ENCODE results near the gene TPST2. TPM values are rescaled to one million over a fixed set of nuclear protein-coding genes. Genes with fewer than 3 reads are reported as not detected.

TPST2 gene
- total RNA-seq, 1 experiment from 2014 or later, result 50.1 TPM

- Histone ChIP-seq H2BK20ac (ENCODE audit: low read depth, low read length, poor library complexity, severe bottlenecking) (no peak overlapping the region), H2AK5ac (ENCODE audit: insufficient read length, low read length) (no peak overlapping the region), H3T11ph (ENCODE audit: low read length) (no peak overlapping the region), H3K4ac (ENCODE audit: low read depth, low read length) (no peak overlapping the region), H3K18ac (ENCODE audit: insufficient read length, low read depth, low read length) (no peak overlapping the region), H2BK12ac (ENCODE audit: insufficient read length, low read depth, low read length) (no peak overlapping the region), H2BK120ac (ENCODE audit: low read depth, low read length, poor library complexity, severe bottlenecking) (no peak overlapping the region), H3K56ac (ENCODE audit: insufficient read length, low read depth, low read length) (no peak overlapping the region), H3K4me1 (ENCODE audit: insufficient read depth, low read length) (no peaks in the 10 kb centered on the region; the same call in 1 of the 2 replicates), H3K4me2 (ENCODE audit: insufficient read depth, insufficient read length, low read length) (no peak overlapping the region), H3K14ac (ENCODE audit: insufficient read depth, low read length) (no peak overlapping the region), H4K8ac (replicated peaks; ENCODE audit: insufficient read length, low read depth, low read length) (no peak overlapping the region), H3K27me3 (ENCODE audit: insufficient read depth, low read length) (no peaks in the 10 kb centered on the region), H3K23ac (ENCODE audit: insufficient read length, low read depth, low read length) (no peak overlapping the region), H4K20me1 (ENCODE audit: control insufficient read depth, insufficient read depth, insufficient read length) (no peaks in the 10 kb centered on the region), H3K9ac (ENCODE audit: extremely low read depth, insufficient read length, low read length) (no peak overlapping the region), H2BK5ac (ENCODE audit: insufficient read length, low read length) (no peak overlapping the region), H3K79me2 (ENCODE audit: insufficient read depth, low read length) (no peaks in the 10 kb centered on the region), H2AFZ (ENCODE audit: low read length) (no peak overlapping the region), H3K9me3 (ENCODE audit: control insufficient read depth, low read depth, low read length) (no peaks in the 10 kb centered on the region), H3K23me2 (ENCODE audit: insufficient read length, low read depth, low read length, poor library complexity, severe bottlenecking) (no peaks in the 10 kb centered on the region), H2BK15ac (ENCODE audit: low read depth, low read length) (no peak overlapping the region), H4K5ac (ENCODE audit: insufficient read length, low read depth, low read length) (no peak overlapping the region), H3K27ac (ENCODE audit: insufficient read length, low read depth, low read length) (no peak overlapping the region), H4K91ac (ENCODE audit: insufficient read length, low read depth, low read length) (no peak overlapping the region), H3K79me1 (ENCODE audit: insufficient read depth, low read depth, low read length, poor library complexity, severe bottlenecking) (no peaks in the 10 kb centered on the region)
- WGBS (ENCODE audit: extremely low coverage, insufficient read length, low lambda C conversion rate), result no CpG with 5 or more reads among the region's 2 CpGs
- Mint-ChIP-seq H3K9me3 (no peaks in the 10 kb centered on the region), H3K27me3 (ENCODE audit: low read depth) (no peaks in the 10 kb centered on the region; the same call in 1 of the 2 replicates), H3K27ac (no peak overlapping the region), H3K4me3 (no peak overlapping the region), H3K4me1 (peaks cover 15 to 17% of the 10 kb centered on the region in 2 experiments), H3K36me3 (ENCODE audit: insufficient read depth in 1 of 3, low read depth in 3 of 3) (no peaks in the 10 kb centered on the region)
- TF ChIP-seq CTCF (conservative IDR thresholded peaks at IDR 0.05), result no peak
- DNase-seq, result no peak
These were observed 45.2 kb upstream of the TPST2 start for GRCh38 chr22:26635117-26635516.

All from H9 (cell line).